Sciatic nerve (tissue), 2 donors: ENCODE measurements around the gene KDM1A. TPM values are rescaled to one million over a fixed set of nuclear protein-coding genes. Genes with fewer than 3 reads are reported as not detected.
"Not testable (repeated sequence)": the region's sequence is repeated elsewhere in the genome, so short reads cannot be mapped to it uniquely, and the experiment has no call there.

ENCODE experiments used
- ATAC-seq: fragments of 200-7000 bp; cut with Tn5 transposase; one replicate; pipeline ENCODE4 v1.9.1; 2020; ENCODE audit warnings: mild to moderate bottlenecking, moderate library complexity
- DNase-seq: peaks from one replicate; pipeline ENCODE4 v3.0.0-alpha.2; 2020; ENCODE audit warnings: low spot score
- intact Hi-C: fragments of 100-400 bp; cut with DNase I; formaldehyde crosslinking; loops from one replicate; pipeline ENCODE4 v1.14.2; 2022
- total RNA-seq: library from RNA; stranded (reverse); fragmentation: NEBNext Ultra II Directional; extraction: Animal tissue kit (Norgen Biotek cat#: 25700); gene quantifications from one replicate; pipeline ENCODE4 v1.2.1, GENCODE V29; 2021
- donor health status: DM: no; HTN: no; CAD: no.
- donor health status: DM: no; HTN: no; CAD: no.

Gene KDM1A
- 39.9 TPM for total RNA-seq

- peak; percentile 99 for ATAC-seq
- intact Hi-C loops = no loop called here
Measured at GRCh38 chr1:23019094-23019862, at the start of gene KDM1A. Gene KDM1A, plus strand, starts transcription at chr1:23019468. Its CDS starts 129 bp downstream, at chr1:23019597.

GRCh38 chr1:22970096-22970495, 49.2 kb upstream of the KDM1A start:
- intact Hi-C loops = no loop called here
- ATAC-seq (no peak), DNase-seq (no peak)

More at GRCh38 chr1:23019094-23019862, at the start of gene KDM1A:
- DNase-seq = peak; percentile 97

- ATAC-seq (no peak), DNase-seq (no peak)
- intact Hi-C loops = no loop called here
Measured at GRCh38 chr1:22971161-22971560, 48.1 kb upstream of the KDM1A start.

- intact Hi-C loops = no loop called here
- no peak for DNase-seq
- no peak for ATAC-seq
Measured at GRCh38 chr1:22971611-22972405, 47.5 kb upstream of the KDM1A start.

GRCh38 chr1:22972760-22973159, 46.5 kb upstream of the KDM1A start, which contains the start of gene LACTBL1:
Gene LACTBL1, minus strand, starts transcription at chr1:22972866. Its CDS starts 550 bp downstream, at chr1:22972316.
- intact Hi-C loops = no loop called here
- DNase-seq = no peak

GRCh38 chr1:22975694-22976093, 43.6 kb upstream of the KDM1A start:
- intact Hi-C loops = no loop called here
- ATAC-seq (no peak), DNase-seq (no peak)

More at GRCh38 chr1:22972760-22973159, 46.5 kb upstream of the KDM1A start, which contains the start of gene LACTBL1:
- no peak for ATAC-seq

GRCh38 chr1:22976127-22976460, 43.2 kb upstream of the KDM1A start:
- intact Hi-C loops = no loop called here
- no peak for ATAC-seq
- no peak for DNase-seq

- ATAC-seq = peak; percentile 85
- DNase-seq = no peak
- intact Hi-C loops = no loop called here
Measured at GRCh38 chr1:22976461-22977243, 42.6 kb upstream of the KDM1A start.

GRCh38 chr1:22978299-22978698, 41.0 kb upstream of the KDM1A start:
- ATAC-seq (no peak), DNase-seq (no peak)
- intact Hi-C loops = no loop called here

GRCh38 chr1:22980471-22980790, 38.8 kb upstream of the KDM1A start:
- intact Hi-C loops, ATAC-seq: not testable (repeated sequence)

GRCh38 chr1:22983944-22984343, 35.3 kb upstream of the KDM1A start:
- no peak for ATAC-seq
- intact Hi-C loops = no loop called here
- no peak for DNase-seq

More at GRCh38 chr1:22980471-22980790, 38.8 kb upstream of the KDM1A start:
- not testable (repeated sequence) for DNase-seq

GRCh38 chr1:22992384-22992783, 26.9 kb upstream of the KDM1A start:
- DNase-seq, ATAC-seq, intact Hi-C loops: not testable (repeated sequence)

- intact Hi-C loops, DNase-seq, ATAC-seq: not testable (repeated sequence)
Measured at GRCh38 chr1:22993220-22993795, 26.0 kb upstream of the KDM1A start.

- ATAC-seq = no peak
- intact Hi-C loops = no loop called here
- DNase-seq = no peak
Measured at GRCh38 chr1:22995774-22996173, 23.5 kb upstream of the KDM1A start.

GRCh38 chr1:22997528-22997927, 21.7 kb upstream of the KDM1A start:
- ATAC-seq, DNase-seq, intact Hi-C loops: not testable (repeated sequence)

- ATAC-seq, intact Hi-C loops, DNase-seq: not testable (repeated sequence)
Measured at GRCh38 chr1:23000133-23000532, 19.1 kb upstream of the KDM1A start.

- ATAC-seq, DNase-seq: not testable (repeated sequence)
Measured at GRCh38 chr1:23002218-23002617, 17.1 kb upstream of the KDM1A start.

GRCh38 chr1:23004112-23004511, 15.2 kb upstream of the KDM1A start:
- DNase-seq = no peak
- no peak for ATAC-seq
- intact Hi-C loops = no loop called here

More at GRCh38 chr1:23002218-23002617, 17.1 kb upstream of the KDM1A start:
- intact Hi-C loops = not testable (repeated sequence)

GRCh38 chr1:23004769-23005168, 14.5 kb upstream of the KDM1A start:
- intact Hi-C loops, DNase-seq, ATAC-seq: not testable (repeated sequence)
